ENCODE data around the gene LOXHD1.

DNA sequence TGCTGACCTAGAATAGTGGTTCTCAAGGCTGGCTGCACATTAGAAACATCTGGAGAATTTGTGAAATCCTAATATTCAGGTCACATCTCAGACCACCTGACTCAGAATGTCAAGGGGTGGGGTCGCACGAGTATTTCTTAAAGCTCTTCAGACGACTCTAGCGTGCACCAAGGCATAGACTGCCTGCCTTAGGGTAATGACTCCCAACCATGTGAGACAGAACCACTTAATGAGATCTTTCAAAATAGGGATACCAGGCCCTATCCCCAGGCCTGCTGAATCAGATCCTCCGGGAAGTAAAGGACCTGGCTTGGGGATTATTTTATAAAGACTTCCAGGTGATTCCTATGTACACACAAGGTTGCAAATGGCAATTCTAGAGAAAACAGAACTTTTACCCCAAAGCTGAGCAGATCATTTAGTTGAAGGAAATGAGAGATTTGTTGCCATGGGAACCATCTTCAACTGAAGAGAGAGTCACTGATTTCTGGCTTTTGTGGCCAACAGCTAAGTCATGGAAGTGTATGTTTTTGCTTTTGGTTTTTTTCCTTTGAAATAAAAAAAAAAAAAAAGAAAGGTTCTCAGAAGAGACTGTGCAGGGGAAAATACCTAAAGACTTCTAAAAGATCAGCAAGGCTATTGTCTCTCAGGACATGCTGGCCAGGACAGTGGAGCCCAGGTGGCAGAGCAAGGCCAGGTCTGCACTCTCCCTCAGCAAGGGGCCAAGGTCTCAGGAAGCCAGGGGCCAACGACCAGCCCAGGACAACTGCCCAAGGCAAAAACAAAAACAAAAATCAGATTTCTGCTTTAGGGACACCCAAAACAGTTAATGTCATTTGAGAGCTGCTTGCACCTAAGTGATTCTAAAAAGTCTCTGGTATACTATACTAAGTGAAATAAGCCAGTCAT lies 15.3 kb upstream of the LOXHD1 start:
- no peak for TF ChIP-seq POLR2A (IDR thresholded peaks at IDR 0.05)
- TF ChIP-seq, protein P1, sequence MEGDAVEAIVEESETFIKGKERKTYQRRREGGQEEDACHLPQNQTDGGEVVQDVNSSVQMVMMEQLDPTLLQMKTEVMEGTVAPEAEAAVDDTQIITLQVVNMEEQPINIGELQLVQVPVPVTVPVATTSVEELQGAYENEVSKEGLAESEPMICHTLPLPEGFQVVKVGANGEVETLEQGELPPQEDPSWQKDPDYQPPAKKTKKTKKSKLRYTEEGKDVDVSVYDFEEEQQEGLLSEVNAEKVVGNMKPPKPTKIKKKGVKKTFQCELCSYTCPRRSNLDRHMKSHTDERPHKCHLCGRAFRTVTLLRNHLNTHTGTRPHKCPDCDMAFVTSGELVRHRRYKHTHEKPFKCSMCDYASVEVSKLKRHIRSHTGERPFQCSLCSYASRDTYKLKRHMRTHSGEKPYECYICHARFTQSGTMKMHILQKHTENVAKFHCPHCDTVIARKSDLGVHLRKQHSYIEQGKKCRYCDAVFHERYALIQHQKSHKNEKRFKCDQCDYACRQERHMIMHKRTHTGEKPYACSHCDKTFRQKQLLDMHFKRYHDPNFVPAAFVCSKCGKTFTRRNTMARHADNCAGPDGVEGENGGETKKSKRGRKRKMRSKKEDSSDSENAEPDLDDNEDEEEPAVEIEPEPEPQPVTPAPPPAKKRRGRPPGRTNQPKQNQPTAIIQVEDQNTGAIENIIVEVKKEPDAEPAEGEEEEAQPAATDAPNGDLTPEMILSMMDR (IDR thresholded peaks at IDR 0.05 in 4 of 5, conservative IDR thresholded peaks at IDR 0.05 in 1 of 5), result no peak

Data from gastrocnemius medialis (tissue), 4 donors.